GM19035 (cell line): ENCODE measurements around the gene PCK1.

Experiments
- ATAC-seq: cut with Tn5 transposase; IDR thresholded peaks from one replicate; pipeline ENCODE4 v1.9.1; 2021; ENCODE audit not compliant: unreplicated experiment

The PCK1 gene

GRCh38 chr20:57559658-57560553, 1.0 kb upstream of the PCK1 start:
- no peak for ATAC-seq

GRCh38 chr20:57561356-57562279, 708 bp downstream of the PCK1 start:
- no peak for ATAC-seq

- no peak for ATAC-seq
Measured at GRCh38 chr20:57562541-57563465, 1.9 kb downstream of the PCK1 start.

DNA sequence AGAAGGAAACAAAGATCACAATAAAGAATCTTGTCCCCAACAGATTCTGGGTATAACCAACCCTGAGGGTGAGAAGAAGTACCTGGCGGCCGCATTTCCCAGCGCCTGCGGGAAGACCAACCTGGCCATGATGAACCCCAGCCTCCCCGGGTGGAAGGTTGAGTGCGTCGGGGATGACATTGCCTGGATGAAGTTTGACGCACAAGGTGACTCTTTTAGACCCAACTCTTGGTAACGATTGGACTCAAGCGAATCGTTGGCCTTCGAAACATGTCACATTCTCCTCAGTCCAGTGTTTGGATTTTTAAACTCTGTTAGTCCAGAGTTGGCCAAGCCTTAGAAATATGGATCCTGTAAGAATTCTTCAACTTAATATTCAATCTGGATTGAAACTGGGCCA, 2.6 kb downstream of the PCK1 start:
- no peak for ATAC-seq

DNA sequence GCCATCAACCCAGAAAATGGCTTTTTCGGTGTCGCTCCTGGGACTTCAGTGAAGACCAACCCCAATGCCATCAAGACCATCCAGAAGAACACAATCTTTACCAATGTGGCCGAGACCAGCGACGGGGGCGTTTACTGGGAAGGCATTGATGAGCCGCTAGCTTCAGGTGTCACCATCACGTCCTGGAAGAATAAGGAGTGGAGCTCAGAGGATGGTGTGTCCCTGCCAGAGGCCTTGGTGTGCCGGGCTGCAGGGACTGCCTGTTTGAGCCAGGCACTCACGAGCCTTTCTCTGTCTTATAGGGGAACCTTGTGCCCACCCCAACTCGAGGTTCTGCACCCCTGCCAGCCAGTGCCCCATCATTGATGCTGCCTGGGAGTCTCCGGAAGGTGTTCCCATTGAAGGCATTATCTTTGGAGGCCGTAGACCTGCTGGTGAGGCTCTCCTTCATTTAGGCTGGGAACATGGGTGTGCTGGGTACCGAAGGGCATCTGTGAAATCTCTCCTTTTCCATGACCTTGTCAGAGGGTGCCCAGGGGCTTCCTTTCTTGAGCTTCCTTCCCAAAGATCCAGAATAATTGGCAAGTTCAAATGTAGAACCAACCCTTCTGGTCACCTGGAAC, 3.4 kb downstream of the PCK1 start:
- no peak for ATAC-seq

DNA sequence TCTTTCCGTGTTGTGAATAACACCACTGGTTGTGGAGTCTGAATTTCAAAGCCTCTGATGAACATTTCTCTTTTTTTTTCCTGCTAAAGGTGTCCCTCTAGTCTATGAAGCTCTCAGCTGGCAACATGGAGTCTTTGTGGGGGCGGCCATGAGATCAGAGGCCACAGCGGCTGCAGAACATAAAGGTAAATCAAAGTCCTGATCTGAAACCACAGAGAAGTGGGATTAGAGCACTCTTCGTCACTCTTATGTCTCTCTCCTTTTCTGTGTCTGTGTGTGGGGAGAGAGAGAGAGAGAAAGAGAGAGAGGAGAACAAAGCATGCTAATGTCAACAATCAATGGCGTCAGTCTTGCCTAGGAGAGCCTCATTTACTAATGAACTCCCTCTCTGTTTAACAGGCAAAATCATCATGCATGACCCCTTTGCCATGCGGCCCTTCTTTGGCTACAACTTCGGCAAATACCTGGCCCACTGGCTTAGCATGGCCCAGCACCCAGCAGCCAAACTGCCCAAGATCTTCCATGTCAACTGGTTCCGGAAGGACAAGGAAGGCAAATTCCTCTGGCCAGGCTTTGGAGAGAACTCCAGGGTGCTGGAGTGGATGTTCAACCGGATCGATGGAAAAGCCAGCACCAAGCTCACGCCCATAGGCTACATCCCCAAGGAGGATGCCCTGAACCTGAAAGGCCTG, 4.2 kb downstream of the PCK1 start:
- no peak for ATAC-seq

GRCh38 chr20:57566399-57566798, 5.5 kb downstream of the PCK1 start:
- no peak for ATAC-seq

GRCh38 chr20:57566803-57567459, 6.0 kb downstream of the PCK1 start:
- no peak for ATAC-seq

GRCh38 chr20:57567471-57568079, 6.7 kb downstream of the PCK1 start:
- ATAC-seq = no peak

GRCh38 chr20:57568088-57568896, 7.4 kb downstream of the PCK1 start:
- no peak for ATAC-seq

DNA sequence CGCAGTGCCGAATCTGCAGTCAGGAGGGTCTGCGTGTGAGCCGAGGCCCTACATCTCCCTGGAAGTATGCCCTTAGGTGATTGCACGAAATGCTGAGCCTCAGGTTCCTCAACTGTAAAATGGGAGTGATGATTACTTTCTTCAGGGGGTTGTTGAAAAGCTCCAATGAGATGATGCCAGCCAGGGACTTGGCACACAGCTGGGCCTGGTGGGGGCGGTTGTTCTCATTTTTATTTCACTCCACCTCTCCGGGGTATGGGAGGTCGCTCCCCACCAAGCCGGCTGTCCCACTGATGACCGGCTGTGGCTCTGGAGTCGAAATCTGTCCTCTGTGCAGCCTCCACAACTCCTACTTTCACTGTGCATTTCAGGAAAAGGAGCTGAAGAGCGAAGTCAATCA, 8.1 kb downstream of the PCK1 start:
- no peak for ATAC-seq

GRCh38 chr20:57570145-57570850, 9.4 kb downstream of the PCK1 start:
- no peak for ATAC-seq

GRCh38 chr20:57570920-57571319, 10.0 kb downstream of the PCK1 start:
- no peak for ATAC-seq

DNA sequence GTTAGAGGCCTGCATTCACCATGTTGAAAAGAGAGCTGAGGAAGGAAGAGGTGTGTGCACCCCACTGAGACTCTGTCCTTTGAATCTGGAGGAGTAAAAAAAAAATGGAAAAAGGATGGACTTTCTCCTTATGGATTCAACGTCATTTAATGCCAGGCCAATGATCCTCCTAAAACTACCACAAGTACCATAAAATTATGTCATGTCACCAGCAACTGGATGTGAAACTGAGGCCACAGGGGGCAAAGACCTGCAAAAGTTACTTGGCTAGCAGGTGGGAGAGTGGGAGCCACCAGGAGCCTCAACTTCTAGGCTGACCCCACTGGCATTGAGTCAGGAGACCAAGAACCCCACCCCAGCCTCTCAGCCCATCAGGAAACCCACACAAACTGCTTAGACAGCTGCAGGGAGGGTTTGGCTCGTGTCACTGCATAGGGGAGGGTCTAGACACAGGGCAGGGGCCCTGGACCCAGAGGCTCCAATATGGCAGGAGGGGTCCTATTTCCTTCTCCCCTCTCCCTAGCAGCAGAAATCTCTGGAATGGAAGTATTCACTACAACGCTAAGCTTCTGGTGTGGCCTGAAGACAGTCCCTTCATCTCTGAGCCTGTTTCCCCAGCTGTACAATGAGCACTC, 11.0 kb downstream of the PCK1 start:
- ATAC-seq = no peak

DNA sequence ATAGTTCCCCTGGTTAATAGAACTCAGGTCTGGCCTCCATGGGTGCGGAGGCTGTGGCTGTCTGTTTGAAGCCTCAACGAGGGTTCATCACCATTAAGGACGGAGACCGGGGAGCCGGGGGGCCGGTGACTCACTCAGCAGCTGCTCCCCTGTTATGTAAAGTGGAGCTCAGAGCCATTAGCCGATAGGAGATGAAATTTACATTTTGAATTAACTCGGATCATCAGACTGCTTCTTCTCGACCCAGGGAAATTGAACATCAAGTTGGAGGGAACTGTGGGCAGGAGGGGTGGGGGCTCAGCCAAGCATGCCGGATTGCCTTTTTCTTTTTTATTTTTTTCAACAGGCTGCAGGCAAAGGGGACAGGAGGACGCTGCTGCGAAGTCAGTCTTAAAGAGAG, 12.3 kb downstream of the PCK1 start:
- ATAC-seq = no peak

DNA sequence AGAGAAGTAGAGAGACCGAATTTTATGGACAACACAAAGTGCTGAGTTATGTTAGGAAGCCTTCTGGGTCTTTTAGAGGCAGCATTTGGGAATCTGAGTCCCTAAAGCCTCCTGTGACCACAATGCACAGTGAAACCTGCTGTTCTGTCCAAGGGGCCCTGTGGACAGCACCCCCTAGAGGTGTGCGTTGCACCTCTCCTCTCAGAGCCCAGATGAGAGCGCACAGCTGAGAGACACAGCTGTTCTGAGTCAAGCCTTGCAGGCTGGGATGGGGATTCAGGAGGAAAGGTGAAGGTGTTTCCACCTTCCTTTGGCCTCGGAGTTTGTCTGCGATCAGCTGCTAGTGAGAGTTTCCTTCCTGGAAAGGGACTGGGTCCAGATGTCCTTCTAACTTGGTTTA, 13.0 kb downstream of the PCK1 start:
- ATAC-seq = no peak

DNA sequence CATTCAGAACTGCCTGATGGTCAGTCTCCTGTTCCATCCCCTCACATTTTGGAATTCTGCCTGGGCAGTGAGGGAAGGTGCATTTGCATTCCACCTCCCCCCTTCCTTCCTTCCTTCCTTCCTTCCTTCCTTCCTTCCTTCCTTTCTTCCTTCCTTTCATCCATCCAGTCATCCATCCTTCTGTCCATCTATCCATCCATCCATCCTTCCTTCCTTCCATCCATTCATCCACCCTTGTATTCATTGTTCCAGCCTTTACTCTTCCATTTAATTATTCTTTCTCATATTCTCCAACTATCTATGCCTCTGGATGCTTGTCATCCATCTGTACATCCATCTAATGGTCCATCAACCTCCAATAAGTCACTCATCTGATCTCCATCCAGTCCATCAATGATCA, 14.0 kb downstream of the PCK1 start:
- no peak for ATAC-seq
